H1 (cell line): ENCODE measurements around the gene SHH. TPM values are rescaled to one million over a fixed set of nuclear protein-coding genes. Genes with fewer than 3 reads are reported as not detected.

Experiments used
- BCL11A ChIP-seq, 2 experiments: IDR thresholded peaks; one replicate each; pipeline ENCODE4 v1.6.1; 2011; ENCODE audit warnings: low read depth in 2 of 2, low read length in 2 of 2, mild to moderate bottlenecking in 2 of 2
- CHD2 ChIP-seq: IDR thresholded peaks from 2 replicates; pipeline ENCODE4 v1.6.1; 2012; ENCODE audit warnings: low read length, improper control_type of control experiment
- EZH2 ChIP-seq: fragments of 200-600 bp; sonication (generic); IDR thresholded peaks from 2 replicates; pipeline ENCODE4 v1.7.1; 2012; ENCODE audit warnings: low read depth, mild to moderate bottlenecking, moderate library complexity, low read length, inconsistent platforms; ENCODE audit not compliant: severe bottlenecking
- HDAC2 ChIP-seq, 2 experiments: fragments of 300-600 bp in 1 of 2; sonication (generic) in 1 of 2; IDR thresholded peaks; 2 replicates each; pipeline ENCODE4 v1.6.1; 2011 to 2012; ENCODE audit warnings: low read depth in 2 of 2, low read length in 2 of 2, mild to moderate bottlenecking in 2 of 2, moderate library complexity in 2 of 2, borderline replicate concordance in 1 of 2, inconsistent platforms in 1 of 2
- JUN ChIP-seq: IDR thresholded peaks from 2 replicates; pipeline ENCODE4 v1.6.1; 2011; ENCODE audit warnings: low read depth, mild to moderate bottlenecking, improper control_type of control experiment, low read length
- KDM4A ChIP-seq: IDR thresholded peaks from one replicate; pipeline ENCODE4 v1.7.1; 2012; ENCODE audit warnings: low read depth, mild to moderate bottlenecking, moderate library complexity, low read length, inconsistent platforms; ENCODE audit not compliant: severe bottlenecking
- MAFK ChIP-seq: IDR thresholded peaks from 2 replicates; pipeline ENCODE4 v1.6.1; 2012; ENCODE audit warnings: low read depth, mild to moderate bottlenecking, improper control_type of control experiment, low read length
- NRF1 ChIP-seq: IDR thresholded peaks from 2 replicates; pipeline ENCODE4 v1.6.1; 2011; ENCODE audit warnings: mild to moderate bottlenecking, low read depth, low read length, improper control_type of control experiment
- POLR2AphosphoS5 ChIP-seq: IDR thresholded peaks from 2 replicates; pipeline ENCODE4 v1.6.1; 2011; ENCODE audit warnings: low read depth, low read length
- RNF2 ChIP-seq: fragments of 200-900, 300-1000 bp; sonication (generic); IDR thresholded peaks from 2 replicates; pipeline ENCODE4 v1.7.1; 2016; ENCODE audit warnings: borderline replicate concordance, low read depth, mild to moderate bottlenecking, antibody characterized with exemption, low read length; ENCODE audit not compliant: poor library complexity, severe bottlenecking; ENCODE audit errors: missing control alignments
- SAP30 ChIP-seq: fragments of 300-600 bp; sonication (generic); IDR thresholded peaks from 2 replicates; pipeline ENCODE4 v1.7.1; 2012; ENCODE audit warnings: low read length, moderate library complexity, mild to moderate bottlenecking, inconsistent platforms; ENCODE audit not compliant: insufficient read depth, insufficient replicate concordance
- SRF ChIP-seq: IDR thresholded peaks from 2 replicates; pipeline ENCODE4 v1.6.1; 2011; ENCODE audit warnings: mild to moderate bottlenecking, low read depth, low read length, moderate library complexity
- USF2 ChIP-seq: IDR thresholded peaks from 2 replicates; pipeline ENCODE4 v1.6.1; 2011; ENCODE audit warnings: low read length, improper control_type of control experiment
- polyA plus RNA-seq, 7 experiments: library from polyadenylated mRNA; depleted of rRNA in 3 of 7; stranded (reverse) in 5 of 7; unstranded in 2 of 7; fragments of >200 nt in 5 of 7; fragments of 200-250 nt in 2 of 7; gene quantifications; 1 replicate in 5 of 7; 2 replicates in 1 of 7; 4 replicates in 1 of 7; pipeline versions ENCODE4 v1.2.1 to v1.2.3, GENCODE V29; 2011 to 2013; ENCODE audit warnings: missing spikeins in 2 of 7, mixed read lengths in 2 of 7
- total RNA-seq: library from RNA; stranded (reverse); fragmentation: NEBNext Ultra II Directional; extraction: Animal tissue kit (Norgen Biotek cat#: 25700); gene quantifications from 2 replicates; pipeline ENCODE4 v1.2.1, GENCODE V29; 2021
- TF ChIP-seq, protein P1 (sequence below): IDR thresholded peaks from 2 replicates; pipeline ENCODE4 v1.6.1; 2012; ENCODE audit warnings: low read length, inconsistent platforms
- TF ChIP-seq, protein P2 (sequence below), 3 experiments: IDR thresholded peaks; 1 replicate in 2 of 3; 2 replicates in 1 of 3; pipeline versions ENCODE4 v1.5.1 to v1.6.1; 2011; ENCODE audit warnings: low read length in 3 of 3, mild to moderate bottlenecking in 3 of 3, inconsistent platforms in 2 of 3, low read depth in 1 of 3, moderate library complexity in 1 of 3; ENCODE audit not compliant: insufficient read depth in 1 of 3; ENCODE audit errors: control extremely low read depth in 1 of 3

Gene SHH
- total and polyA plus RNA-seq, 2 of the 8 experiments (the other 6 are each of a cell fraction or from before 2014, with no cell fraction given), result not detected

DNA sequence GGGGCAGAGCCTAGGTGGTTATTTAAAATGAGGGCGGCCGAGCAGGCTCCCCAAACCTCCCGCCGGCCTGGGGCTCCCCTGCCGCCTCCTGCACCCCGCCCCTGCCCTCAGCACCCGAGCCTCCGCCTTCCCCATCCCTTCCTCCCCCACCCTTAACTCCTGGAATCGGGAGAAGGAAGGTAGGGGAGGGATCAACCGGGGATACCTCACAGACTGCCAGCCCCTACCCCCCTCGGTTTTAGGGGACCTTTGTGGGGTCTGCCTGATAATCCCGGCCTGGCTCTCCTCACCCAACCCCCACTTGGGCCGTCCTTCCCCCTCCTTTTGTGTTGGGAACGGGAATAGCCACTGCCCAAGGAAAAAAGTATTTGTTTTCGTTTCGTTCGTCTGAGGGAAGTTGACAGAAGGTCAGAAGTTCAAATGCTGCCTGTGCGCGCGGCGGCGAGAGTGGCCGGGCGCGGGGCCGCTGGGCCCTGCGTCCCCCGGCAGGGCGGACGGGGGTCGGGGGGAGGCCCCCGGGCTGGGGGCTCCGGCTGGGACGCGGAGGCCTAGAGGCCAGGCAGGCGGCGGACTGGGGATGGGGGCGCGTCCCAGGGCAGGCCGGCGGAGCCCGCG lies 2.8 kb downstream of the SHH start (continued):
- TF ChIP-seq CHD2 (no peak), KDM4A (peak; percentile 9), HDAC2 (IDR thresholded peaks at IDR 0.05; ENCODE audit: borderline replicate concordance in 1 of 2, low read depth in 2 of 2, low read length in 2 of 2) (no peak), POLR2AphosphoS5 (no peak), EZH2 (peak; percentile 8), USF2 (no peak), SAP30 (no peak), MAFK (no peak), NRF1 (no peak), SRF (no peak), RNF2 (peak; percentile 59), JUN (no peak), BCL11A (IDR thresholded peaks at IDR 0.05; ENCODE audit: low read depth in 2 of 2, low read length in 2 of 2) (no peak)
- TF ChIP-seq, protein P1, sequence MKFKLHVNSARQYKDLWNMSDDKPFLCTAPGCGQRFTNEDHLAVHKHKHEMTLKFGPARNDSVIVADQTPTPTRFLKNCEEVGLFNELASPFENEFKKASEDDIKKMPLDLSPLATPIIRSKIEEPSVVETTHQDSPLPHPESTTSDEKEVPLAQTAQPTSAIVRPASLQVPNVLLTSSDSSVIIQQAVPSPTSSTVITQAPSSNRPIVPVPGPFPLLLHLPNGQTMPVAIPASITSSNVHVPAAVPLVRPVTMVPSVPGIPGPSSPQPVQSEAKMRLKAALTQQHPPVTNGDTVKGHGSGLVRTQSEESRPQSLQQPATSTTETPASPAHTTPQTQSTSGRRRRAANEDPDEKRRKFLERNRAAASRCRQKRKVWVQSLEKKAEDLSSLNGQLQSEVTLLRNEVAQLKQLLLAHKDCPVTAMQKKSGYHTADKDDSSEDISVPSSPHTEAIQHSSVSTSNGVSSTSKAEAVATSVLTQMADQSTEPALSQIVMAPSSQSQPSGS, result no peak
- TF ChIP-seq, protein P2, sequence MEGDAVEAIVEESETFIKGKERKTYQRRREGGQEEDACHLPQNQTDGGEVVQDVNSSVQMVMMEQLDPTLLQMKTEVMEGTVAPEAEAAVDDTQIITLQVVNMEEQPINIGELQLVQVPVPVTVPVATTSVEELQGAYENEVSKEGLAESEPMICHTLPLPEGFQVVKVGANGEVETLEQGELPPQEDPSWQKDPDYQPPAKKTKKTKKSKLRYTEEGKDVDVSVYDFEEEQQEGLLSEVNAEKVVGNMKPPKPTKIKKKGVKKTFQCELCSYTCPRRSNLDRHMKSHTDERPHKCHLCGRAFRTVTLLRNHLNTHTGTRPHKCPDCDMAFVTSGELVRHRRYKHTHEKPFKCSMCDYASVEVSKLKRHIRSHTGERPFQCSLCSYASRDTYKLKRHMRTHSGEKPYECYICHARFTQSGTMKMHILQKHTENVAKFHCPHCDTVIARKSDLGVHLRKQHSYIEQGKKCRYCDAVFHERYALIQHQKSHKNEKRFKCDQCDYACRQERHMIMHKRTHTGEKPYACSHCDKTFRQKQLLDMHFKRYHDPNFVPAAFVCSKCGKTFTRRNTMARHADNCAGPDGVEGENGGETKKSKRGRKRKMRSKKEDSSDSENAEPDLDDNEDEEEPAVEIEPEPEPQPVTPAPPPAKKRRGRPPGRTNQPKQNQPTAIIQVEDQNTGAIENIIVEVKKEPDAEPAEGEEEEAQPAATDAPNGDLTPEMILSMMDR (IDR thresholded peaks at IDR 0.05; ENCODE audit: control extremely low read depth in 1 of 3, insufficient read depth in 1 of 3, low read depth in 1 of 3, low read length in 3 of 3), result no peak
